SU-DHL-6 (cell line): ENCODE results near the gene CLIP2.

ENCODE experiments used
- CTCF ChIP-seq: fragments of 200-600 bp; sonication (generic); IDR thresholded peaks from one replicate; pipeline ENCODE4 v1.5.1; 2017; ENCODE audit warnings: antibody characterized with exemption, mild to moderate bottlenecking, low read length, moderate library complexity; ENCODE audit not compliant: insufficient read depth, poor library complexity, severe bottlenecking
- EZH2phosphoT487 ChIP-seq: fragments of 200-600 bp; sonication (generic), shearing (Covaris generic); conservative IDR thresholded peaks from 2 replicates; pipeline ENCODE4 v1.6.1; 2018; ENCODE audit warnings: mild to moderate bottlenecking, antibody characterized with exemption, low read length, moderate library complexity, mixed read lengths

- TF ChIP-seq CTCF (no peak), EZH2phosphoT487 (no peak)
Measured at GRCh38 chr7:74441801-74442200, 152.6 kb downstream of the CLIP2 start.
